Esophagus squamous epithelium (tissue), 5 donors: ENCODE results near the gene MYORG. TPM values are rescaled to one million over a fixed set of nuclear protein-coding genes. Genes with fewer than 3 reads are reported as not detected.
"Not testable (repeated sequence)": the region's sequence is repeated elsewhere in the genome, so short reads cannot be mapped to it uniquely, and the experiment has no call there.

Experiments
- DNase-seq: peaks from one replicate; lab custom pipeline; 2025; lab: John Stamatoyannopoulos, UW
- H3K27ac ChIP-seq, 4 donors: fragments of 200-600 bp; sonication (generic); one replicate each; pipeline ENCODE4 v1.5.1; 2016 to 2019; ENCODE audit warnings: mild to moderate bottlenecking in 1 of 4
- H3K27me3 ChIP-seq, 4 donors: fragments of 200-600 bp; sonication (generic); 1 replicate in 3 of 4; 2 replicates in 1 of 4; pipeline versions ENCODE4 v1.5.1 to v1.6.0; 2017 to 2021; ENCODE audit warnings: antibody characterized with exemption in 1 of 4
- H3K36me3 ChIP-seq, 3 donors: fragments of 200-600 bp; sonication (generic); one replicate each; pipeline ENCODE4 v1.5.1; 2016 to 2019
- H3K4me1 ChIP-seq, 3 donors: fragments of 200-600 bp; sonication (generic); one replicate each; pipeline ENCODE4 v1.5.1; 2017 to 2019
- H3K4me3 ChIP-seq, 4 donors: fragments of 200-600 bp; sonication (generic); 1 replicate in 3 of 4; 2 replicates in 1 of 4; pipeline ENCODE4 v1.5.1; 2016 to 2019; ENCODE audit warnings: mild to moderate bottlenecking in 2 of 4, moderate library complexity in 1 of 4
- H3K9me3 ChIP-seq, 3 donors: fragments of 200-600 bp; sonication (generic); one replicate each; pipeline ENCODE4 v1.5.1; 2016 to 2019
- CTCF ChIP-seq, 6 experiments: fragments of 450-650 bp in 4 of 6; fragments of 200-600 bp in 2 of 6; sonication (generic) in 2 of 6; IDR thresholded peaks; one replicate each; pipeline ENCODE4 v1.5.1; 2016 to 2019; ENCODE audit warnings: antibody characterized with exemption in 6 of 6, mild to moderate bottlenecking in 4 of 6, moderate library complexity in 4 of 6
- POLR2A ChIP-seq, 4 donors: fragments of 450-650 bp; IDR thresholded peaks; one replicate each; pipeline ENCODE4 v1.6.1; 2017; ENCODE audit warnings: antibody characterized with exemption in 4 of 4, mild to moderate bottlenecking in 4 of 4, moderate library complexity in 3 of 4
- WGBS, 2 donors: methylation state at CpG; one replicate each; pipeline ENCODE4 v1.1.5; 2018; 5-methylcytosine and 5-hydroxymethylcytosine counted together
- intact Hi-C: fragments of 100-400 bp; cut with DNase I; formaldehyde crosslinking; loops from one replicate; pipeline ENCODE4 v1.15.0; 2022
- total RNA-seq, 4 donors: library from RNA; depleted of rRNA; stranded (reverse); fragments of >200 nt; gene quantifications; one replicate each; pipeline ENCODE4 v1.1.0, GENCODE V29; 2016
- donor health status: DM: yes; HTN: yes; CAD: no.

Gene MYORG
- total RNA-seq, 4 donors from 2014 or later: 5.3 to 8.8 (median 5.4) TPM

GRCh38 chr9:34366365-34366764, 10.3 kb downstream of the MYORG start:
- intact Hi-C loops: no loop called here
- H3K4me3 ChIP-seq: no peak overlapping the region
- DNase-seq: no peak
- 91 to 92% methylated on average over 2 of the region's 2 CpGs for WGBS, 2 donors
- H3K9me3 ChIP-seq: no peaks in the 10 kb centered on the region
- no peak overlapping the region for H3K27ac ChIP-seq
- TF ChIP-seq POLR2A (IDR thresholded peaks at IDR 0.05) (no peak), CTCF (IDR thresholded peaks at IDR 0.05) (no peak)
- no peaks in the 10 kb centered on the region for H3K27me3 ChIP-seq
- peaks cover 0 to 42% (median 11%) of the 10 kb centered on the region in 3 donors for H3K36me3 ChIP-seq
- H3K4me1 ChIP-seq: no peaks in the 10 kb centered on the region

- TF ChIP-seq CTCF (IDR thresholded peaks at IDR 0.05): no peak
- TF ChIP-seq POLR2A (IDR thresholded peaks at IDR 0.05): no peak
- Histone ChIP-seq H3K9me3 (no peaks in the 10 kb centered on the region), H3K4me3 (no peak overlapping the region), H3K27ac (no peak overlapping the region), H3K27me3 (no peaks in the 10 kb centered on the region), H3K36me3 (peaks cover 0 to 32% (median 6%) of the 10 kb centered on the region in 3 donors), H3K4me1 (no peaks in the 10 kb centered on the region)
- WGBS, 2 donors: 68 to 77% methylated on average over 2 of the region's 2 CpGs
- intact Hi-C loops: no loop called here
- DNase-seq: no peak
Observed at GRCh38 chr9:34365282-34365681, 11.4 kb downstream of the MYORG start.

DNA sequence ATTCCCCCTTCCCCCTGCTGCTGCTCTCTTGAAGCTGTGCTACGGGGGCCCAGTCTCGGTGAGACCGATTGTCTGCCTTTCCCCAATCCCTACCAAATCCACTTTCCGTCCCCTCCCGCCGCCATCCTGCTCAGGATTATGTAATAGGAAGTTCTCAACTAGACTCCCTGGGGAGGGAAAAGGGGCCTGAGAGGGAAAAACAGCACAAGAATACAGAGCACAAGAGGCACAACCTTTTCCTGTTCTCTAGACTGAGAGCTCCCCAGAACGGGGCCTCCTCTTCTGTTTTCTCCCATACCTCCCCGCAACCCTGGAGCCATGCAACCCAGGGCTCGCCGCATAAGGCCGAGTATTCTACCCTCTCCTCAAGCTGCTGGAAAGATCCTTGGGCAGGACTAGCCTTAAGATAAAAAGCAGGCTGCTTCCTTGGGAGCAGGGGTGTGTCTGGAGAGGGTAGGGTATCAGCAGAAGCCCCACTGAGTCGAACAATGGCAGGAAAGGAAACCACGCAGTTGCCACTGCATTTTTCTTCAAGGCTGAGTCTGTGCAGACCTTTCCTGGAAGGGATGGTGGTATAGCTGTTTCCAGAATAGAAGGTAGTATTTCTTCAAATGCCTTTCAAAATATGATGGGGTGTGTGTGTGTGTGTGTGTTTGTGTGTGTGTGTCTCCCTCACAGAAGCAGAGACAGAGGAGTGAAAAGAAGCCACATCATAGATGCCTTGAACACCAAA, 12.9 kb downstream of the MYORG start:
- DNase-seq: no peak
- 52 to 70% methylated on average over 6 to 13 of the region's 13 CpGs for WGBS, 2 donors
- Histone ChIP-seq H3K4me1 (no peaks in the 10 kb centered on the region), H3K9me3 (no peaks in the 10 kb centered on the region), H3K36me3 (peaks cover 0 to 18% (median 0%) of the 10 kb centered on the region in 3 donors), H3K27ac (peak overlapping the region in 2 of 4 donors; percentile 2 to 22), H3K27me3 (no peaks in the 10 kb centered on the region), H3K4me3 (no peak overlapping the region)
- intact Hi-C loops: no loop called here
- TF ChIP-seq CTCF (IDR thresholded peaks at IDR 0.05): no peak
- TF ChIP-seq POLR2A (IDR thresholded peaks at IDR 0.05): no peak

DNA sequence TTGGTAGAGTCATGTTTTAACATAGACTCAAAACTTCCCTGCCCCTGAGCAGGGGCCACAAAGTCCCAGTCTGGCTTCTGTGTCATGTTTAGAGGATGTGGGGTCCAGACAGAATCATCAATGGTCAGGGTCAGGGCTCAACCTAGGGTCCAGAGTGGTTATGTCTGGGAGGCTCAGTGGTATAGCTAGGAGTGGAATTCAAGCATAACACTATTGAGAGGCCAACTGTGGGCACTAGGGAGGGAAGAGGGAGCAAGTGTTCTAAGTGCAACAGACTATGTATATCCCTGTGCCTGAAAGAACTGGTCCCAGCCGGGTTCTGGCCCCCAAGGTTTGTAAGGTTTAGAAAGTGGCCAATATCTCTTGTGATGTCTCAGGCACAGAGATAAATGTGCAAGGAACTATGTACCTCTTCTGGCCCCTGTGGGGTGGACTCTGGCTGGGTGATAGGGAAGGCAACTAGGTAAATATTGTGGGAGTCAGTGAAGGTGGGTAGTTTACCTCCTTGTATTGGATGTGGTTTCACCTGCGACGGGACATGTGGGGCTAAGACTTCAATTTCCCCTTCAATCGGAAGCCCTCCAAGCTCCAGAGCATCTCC, 14.0 kb downstream of the MYORG start:
- WGBS, 2 donors: 87 to 91% methylated on average over 4 of the region's 4 CpGs
- no peak overlapping the region for H3K27ac ChIP-seq
- H3K4me1 ChIP-seq: no peaks in the 10 kb centered on the region
- H3K4me3 ChIP-seq: no peak overlapping the region
- H3K36me3 ChIP-seq: peaks cover 0 to 8% (median 0%) of the 10 kb centered on the region in 3 donors
- no peaks in the 10 kb centered on the region for H3K9me3 ChIP-seq
- TF ChIP-seq CTCF (IDR thresholded peaks at IDR 0.05) (no peak), POLR2A (IDR thresholded peaks at IDR 0.05) (no peak)
- DNase-seq: no peak
- no peaks in the 10 kb centered on the region for H3K27me3 ChIP-seq
- intact Hi-C loops: no loop called here

GRCh38 chr9:34352957-34353356, 23.7 kb downstream of the MYORG start:
- H3K4me1 ChIP-seq, H3K4me3 ChIP-seq, H3K9me3 ChIP-seq, H3K27ac ChIP-seq, DNase-seq, H3K36me3 ChIP-seq, intact Hi-C loops, H3K27me3 ChIP-seq: not testable (repeated sequence)
- WGBS, 2 donors: 80 to 92% methylated on average over 1 of the region's 1 CpG

DNA sequence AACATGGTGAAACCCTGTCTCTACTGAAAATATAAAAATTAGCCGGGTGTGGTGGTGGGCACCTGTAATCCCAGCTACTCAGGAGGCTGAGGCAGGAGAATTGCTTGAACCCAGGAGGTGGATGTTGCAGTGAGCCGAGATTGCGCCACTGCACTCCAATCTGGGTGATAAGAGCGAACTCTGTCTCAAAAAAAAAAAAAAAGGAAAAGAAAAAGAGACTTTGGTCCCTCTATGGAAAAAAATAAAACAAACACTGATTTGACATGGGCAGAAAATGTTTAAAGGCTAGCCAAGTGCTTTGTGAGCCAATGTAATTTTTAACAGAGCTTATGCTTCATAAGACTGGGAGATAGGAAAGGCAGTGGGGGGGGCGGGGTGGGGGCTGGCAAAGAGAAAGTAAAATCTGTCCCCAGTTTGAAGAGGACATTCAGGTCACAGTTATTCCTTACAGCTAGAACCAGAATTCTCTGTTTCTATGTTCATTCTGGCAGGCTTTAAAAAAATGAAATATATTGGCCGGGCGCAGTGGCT, 24.5 kb downstream of the MYORG start:
- H3K27ac ChIP-seq, H3K4me3 ChIP-seq, H3K27me3 ChIP-seq, H3K4me1 ChIP-seq, H3K9me3 ChIP-seq, H3K36me3 ChIP-seq, intact Hi-C loops, DNase-seq: not testable (repeated sequence)
- WGBS, 2 donors: 91 to 97% methylated on average over 5 to 7 of the region's 7 CpGs
